ENCODE data around the gene ZNF718.
A peak's percentile ranks its signal among the peaks of the same experiment; 100 is the strongest.
"Not testable (repeated sequence)": the region's sequence is repeated elsewhere in the genome, so short reads cannot be mapped to it uniquely, and the experiment has no call there.

The ZNF718 gene

DNA sequence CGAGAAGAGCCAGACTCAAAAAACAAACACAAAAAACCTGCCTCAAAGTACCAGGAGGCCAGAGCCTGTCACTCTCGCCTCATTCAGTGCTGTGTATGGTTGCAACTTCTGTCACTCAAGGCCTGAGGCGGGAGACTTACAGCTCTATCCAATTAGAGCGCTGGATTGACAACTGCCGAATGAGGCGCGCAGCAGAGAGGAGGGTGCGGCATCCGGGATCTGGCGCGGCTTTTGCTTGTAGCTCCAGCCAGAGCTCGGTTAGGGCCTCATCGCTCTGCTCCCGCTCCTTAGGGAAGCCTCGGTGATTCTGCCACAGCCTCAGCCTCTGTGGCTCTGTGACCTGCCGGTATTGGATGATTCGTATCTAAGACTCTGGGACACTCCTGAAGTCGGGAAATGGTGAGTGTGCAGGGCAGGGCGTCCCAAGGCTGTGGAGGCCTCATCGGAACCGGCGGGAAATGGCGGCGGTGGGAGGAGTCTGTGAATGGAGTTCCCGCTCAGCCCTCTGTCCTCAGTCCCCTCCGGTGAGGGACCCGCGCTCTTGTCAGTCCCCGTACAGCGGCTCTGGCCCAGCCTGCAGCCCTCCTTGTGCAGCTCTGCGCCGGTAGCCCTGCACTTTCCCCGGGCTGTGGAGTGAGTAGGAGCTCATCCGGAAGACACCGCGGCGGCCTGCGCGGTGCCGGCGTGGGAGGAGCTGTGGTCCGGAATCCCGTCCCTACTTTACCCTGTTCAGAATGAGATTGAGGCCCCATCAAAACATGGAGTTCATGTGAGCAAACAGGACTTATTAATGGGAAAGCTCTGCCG lies at the start of gene ZNF718:
Gene ZNF718 (plus strand): TSS at position 227 of the 807 bp plus-strand sequence. CDS start 170 bp downstream, at position 397.
- peak; percentile 96 for DNase-seq

DNA sequence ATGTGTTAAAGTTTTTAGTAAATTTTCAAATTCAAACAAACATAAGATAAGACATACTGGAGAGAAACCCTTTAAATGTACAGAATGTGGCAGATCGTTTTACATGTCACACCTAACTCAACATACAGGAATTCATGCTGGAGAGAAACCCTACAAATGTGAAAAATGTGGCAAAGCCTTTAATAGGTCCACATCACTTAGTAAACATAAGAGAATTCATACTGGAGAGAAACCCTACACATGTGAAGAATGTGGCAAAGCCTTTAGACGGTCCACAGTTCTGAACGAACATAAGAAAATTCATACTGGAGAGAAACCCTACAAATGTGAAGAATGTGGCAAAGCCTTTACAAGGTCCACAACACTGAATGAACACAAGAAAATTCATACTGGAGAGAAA lies 38.4 kb upstream of the ZNF718 start:
- no peak for DNase-seq

DNA sequence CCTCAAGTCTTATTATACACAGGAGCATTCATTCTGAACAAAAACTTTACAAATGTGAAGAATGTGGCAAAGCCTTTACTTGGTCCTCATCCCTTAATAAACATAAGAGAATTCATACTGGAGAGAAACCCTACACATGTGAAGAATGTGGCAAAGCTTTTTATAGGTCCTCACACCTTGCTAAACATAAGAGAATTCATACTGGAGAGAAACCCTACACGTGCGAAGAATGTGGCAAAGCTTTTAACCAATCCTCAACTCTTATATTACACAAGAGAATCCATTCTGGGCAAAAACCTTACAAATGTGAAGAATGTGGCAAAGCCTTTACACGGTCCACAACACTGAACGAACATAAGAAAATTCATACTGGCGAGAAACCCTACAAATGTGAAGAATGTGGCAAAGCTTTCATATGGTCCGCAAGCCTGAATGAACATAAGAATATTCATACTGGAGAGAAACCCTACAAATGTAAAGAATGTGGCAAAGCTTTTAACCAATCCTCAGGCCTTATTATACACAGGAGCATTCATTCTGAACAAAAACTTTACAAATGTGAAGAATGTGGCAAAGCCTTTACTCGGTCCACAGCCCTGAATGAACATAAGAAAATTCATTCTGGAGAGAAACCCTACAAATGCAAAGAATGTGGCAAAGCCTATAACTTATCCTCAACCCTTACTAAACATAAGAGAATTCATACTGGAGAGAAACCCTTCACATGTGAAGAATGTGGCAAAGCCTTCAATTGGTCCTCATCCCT lies 37.6 kb upstream of the ZNF718 start:
- not testable (repeated sequence) for DNase-seq

DNA sequence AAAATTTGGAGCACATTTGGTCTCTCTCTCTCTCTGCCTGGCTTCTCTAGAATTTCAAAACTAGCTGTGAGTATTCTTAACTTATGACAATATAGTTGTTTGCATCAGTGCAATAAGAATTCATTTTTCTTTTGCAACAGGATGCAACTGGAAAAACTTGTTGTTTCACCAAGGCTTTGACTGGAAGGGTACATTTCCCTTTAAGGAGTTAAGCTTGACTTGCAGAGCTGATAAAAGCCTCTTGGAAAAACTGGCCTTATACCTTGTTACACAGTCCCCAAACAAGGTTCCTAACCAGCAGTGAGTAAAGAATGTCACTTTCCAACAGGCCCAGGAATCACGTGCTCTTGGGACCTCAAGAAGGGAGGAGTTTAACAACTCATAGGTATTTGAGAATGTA lies 25.9 kb upstream of the ZNF718 start:
- DNase-seq: no peak

- no peak for DNase-seq
Measured at GRCh38 chr4:99863-100262, 24.4 kb upstream of the ZNF718 start.

DNA sequence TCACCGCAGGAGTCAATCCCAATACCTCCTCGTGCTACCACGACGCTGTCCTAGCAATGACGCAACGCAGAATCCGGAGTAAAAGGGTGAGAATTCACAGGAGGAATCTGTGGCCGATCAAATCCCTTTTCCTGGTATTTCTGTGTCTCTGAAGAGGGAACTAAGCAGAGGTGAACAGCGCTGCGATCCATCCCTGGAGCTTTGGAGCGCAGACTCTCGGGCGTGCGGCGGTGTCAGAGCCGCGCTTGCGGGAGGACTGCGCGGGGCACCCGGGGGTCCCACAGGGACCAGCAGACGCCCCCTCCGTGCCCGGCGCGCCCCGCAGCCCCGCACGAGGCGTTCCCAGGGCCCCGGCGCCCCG lies 17.2 kb upstream of the ZNF718 start:
- DNase-seq: no peak

DNA sequence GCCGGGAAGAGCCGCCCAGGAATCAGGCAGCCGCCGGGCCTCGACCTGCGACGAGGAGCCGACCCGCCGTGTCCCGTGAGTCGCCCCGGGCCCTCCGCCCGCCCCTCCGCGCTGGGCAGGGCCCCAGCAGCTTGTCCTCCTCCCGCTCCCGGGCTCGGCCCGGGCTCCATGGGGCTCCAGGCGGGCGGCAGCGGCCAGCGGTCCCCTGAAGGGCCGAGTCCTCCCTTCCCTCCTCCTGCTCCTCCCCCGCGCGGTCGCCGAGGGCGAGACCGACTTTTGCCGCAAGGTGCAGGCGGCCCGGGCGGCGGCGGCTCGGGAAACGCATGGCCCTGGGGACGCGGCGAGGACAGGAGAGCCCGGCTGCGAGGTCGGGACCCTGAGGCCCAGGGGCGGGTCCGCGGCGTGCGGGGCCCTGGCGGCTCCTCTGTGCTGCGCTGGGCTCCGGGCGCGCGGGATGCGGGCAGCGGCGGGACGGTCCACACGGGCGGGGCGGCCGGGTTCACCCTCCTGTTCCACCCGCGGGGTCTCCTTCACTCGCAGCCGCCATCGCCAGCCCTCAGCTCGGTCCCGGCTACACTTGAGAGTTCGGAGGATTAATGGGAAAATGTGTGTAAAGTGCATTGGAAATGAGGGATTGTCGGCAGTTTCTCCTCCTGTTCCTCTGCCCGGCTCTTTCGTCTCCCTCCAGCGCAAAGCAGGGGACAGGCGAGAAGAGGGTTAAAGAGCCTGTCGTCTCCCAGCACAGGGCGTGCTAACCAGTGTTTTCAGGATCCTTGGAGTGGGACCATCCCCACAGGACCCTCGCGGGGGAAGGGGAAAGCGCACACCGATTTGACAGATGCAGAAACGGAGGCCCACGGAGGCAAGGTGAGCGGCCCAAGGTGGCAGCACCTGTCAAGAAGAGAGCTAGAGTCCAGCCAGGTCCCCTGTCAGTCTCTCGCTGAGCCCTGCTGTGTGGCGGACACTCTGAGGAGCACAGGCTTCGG lies 16.6 kb upstream of the ZNF718 start:
- DNase-seq: no peak

DNA sequence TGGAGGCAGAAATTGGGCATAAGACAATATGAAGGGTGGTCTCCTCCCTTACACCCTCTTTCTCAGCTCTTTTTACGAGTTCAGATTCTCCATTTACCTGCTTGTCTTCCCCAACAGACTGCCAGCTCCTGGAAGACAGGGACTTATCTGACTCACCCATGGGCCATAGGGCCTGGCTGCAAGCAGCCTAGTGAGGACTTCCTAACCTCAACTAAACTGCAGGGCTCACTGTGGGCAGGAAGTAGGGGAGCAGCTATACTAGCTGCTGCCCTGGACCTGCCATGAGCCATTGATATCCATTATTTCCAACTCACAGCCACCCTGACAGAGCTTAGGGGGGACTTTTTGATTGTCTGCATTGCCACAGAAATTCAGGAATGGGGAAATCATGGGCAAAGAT lies 11.5 kb upstream of the ZNF718 start:
- DNase-seq: no peak

GRCh38 chr4:113732-114131 lies 10.6 kb upstream of the ZNF718 start:
- no peak for DNase-seq

DNA sequence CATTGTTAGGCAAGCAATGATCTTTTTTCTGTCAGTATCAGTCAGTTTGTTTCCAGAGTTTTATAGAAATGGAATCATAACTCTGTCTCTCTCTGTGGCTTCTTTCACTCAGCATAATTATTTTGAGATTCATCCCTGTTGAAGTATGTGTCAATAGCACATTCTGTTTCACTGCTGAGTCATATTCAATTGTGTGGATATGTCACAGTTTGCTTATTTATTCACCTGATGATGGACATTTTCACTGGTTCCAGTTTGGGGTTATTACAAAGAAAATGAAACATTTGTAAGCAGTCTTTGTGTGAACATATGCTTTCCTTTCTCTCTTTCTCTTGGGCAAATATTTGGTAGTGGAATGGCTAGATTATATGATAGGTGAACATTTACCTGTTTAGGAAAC lies 10.2 kb upstream of the ZNF718 start:
- DNase-seq: no peak

DNA sequence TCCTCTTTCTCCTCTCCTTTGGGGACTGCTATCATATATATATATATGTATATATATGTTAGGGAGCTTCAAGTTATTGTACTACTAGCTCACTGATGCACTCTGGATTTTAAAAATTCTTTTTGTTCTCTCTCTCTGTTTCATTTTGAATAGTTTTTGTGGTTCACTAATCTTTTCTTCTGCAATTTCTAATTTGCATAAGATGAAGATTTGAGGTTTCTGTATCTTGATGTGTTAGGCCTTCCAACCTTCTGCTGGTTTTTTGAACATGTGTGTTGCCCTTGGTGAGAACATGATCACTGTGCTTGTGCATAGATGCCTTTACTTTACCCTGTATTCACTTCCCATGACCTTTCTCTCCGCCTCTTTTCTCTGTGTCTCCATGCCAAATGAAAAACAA lies 7.8 kb upstream of the ZNF718 start:
- DNase-seq: no peak

GRCh38 chr4:120616-121015 lies 3.7 kb upstream of the ZNF718 start:
- no peak for DNase-seq

GRCh38 chr4:121408-122084 lies 2.8 kb upstream of the ZNF718 start:
- no peak for DNase-seq

DNA sequence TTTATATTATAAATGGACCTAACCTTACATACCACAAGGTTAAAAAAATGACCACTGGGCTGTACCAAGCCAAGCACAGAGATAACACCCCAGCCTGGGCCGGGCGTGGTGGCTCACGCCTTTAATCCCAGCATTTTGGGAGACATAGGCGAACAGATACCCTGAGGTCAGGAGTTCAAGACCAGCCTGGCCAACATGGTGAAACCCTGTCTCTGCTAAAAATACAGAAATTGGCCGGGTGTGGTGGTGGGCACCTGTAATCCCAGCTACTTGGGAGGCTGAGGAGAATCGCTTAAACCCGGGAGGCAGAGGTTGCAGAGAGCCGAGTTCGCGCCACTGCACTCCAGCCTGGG lies 403 bp upstream of the ZNF718 start:
- DNase-seq: not testable (repeated sequence)

DNA sequence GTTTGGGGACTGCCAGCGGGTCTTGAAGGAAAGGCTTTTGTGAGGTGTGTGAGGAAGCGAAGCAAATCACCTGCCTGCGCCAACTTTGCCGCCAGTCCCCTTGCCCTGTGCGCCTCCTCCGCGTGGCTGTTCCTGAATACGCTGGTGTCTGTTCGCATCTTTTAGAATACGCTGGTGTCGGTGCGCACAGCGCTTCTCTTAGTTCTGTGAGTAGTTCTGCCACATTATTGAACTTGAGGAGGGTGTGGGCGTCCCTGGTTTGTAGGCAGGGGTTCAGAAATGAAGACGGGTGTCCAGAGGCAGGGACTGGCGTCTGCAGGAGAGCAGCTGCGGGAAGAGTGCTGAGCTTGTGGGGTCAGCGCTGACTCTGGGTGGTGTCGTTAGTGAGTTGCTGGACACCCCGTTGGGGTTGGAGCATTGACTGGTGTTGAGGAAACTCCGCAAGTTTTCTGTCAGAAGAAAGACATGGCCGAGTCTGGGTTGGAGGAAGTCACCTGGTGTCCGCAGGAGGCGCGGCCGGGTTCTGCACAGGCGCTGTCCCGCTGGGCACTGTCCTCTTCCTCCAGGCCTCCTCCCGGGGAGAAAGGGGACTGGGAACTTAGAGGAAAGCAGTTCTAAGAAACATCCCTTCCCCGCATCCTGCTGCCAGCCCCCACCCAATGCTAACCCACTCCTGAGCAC lies 930 bp downstream of the ZNF718 start:
- DNase-seq: peak; percentile 44

- no peak for DNase-seq
Measured at GRCh38 chr4:125833-126232, 1.5 kb downstream of the ZNF718 start.

DNA sequence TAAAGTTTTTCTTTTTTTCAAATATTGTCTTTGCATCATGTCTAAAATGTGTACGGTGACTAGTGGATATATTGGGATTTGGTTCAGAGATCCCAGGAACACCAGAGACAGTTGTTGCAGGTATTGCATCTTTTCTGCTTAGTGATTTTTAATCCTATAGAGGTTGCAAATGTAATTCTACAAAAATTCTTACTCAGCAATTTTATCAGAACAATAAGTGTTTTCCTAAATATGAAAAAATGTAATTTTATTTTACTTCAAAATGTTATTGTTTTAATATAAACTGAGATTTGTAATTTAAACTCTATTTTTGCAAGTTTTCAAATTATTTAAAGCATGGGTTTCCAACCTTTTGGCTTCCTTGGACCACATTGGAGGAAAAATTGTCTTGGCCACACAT lies 8.2 kb downstream of the ZNF718 start:
- no peak for DNase-seq

DNA sequence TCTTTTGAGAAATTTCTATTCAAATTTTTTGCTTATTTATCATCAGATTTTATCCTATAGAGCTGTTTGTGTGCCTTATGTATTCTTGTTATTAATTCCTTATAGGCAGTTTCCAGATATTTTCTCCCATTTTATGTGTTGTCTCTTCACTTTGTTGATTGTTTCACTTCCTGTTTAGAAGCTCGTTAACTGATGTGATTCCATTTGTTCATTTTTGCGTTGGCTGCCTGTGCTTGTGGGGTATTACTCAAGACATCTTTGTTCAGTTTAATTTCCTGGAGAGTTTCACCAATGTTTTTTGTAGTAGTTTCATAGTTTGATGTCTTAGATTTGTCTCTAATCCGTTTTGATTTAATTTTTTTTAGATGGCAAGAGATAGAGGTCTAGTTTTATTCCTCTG lies 14.6 kb downstream of the ZNF718 start:
- DNase-seq: no peak

- DNase-seq: no peak
Measured at GRCh38 chr4:139691-140090, 15.4 kb downstream of the ZNF718 start.

DNA sequence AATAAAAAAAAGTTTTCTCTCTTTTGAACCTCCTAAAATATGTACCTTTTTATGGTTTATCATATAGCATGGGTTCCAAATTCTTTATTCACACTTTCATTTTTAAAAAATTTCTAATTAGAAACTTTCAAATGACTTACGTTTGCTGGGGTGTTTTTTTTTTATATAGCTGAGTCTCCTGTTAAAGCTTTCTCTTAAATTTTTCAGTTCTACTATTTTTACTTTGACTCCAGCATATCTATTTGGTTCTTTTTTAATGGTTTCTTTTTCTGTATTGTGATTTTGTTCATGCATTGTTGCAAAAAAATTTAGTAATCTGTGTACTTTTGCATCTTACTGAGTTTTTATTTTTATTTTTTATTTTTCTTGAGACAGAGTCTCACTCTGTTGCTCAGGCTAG lies 22.3 kb downstream of the ZNF718 start:
- no peak for DNase-seq

GRCh38 chr4:147233-147632 lies 22.9 kb downstream of the ZNF718 start:
- DNase-seq: no peak

Measured in right hindlimb (tissue), 1 donor.